ENCODE results near the gene FAM168A.

The FAM168A gene

GRCh38 chr11:73366265-73366610 is 231.7 kb downstream of the FAM168A start:
- no peak for TF ChIP-seq Cebpa-rat (IDR thresholded peaks at IDR 0.05)
- Histone ChIP-seq H4K20me1 (no peaks in the 10 kb centered on the region), H3K9me3 (no peaks in the 10 kb centered on the region), H3K4me3 (no peak overlapping the region), H3K27ac (peak overlapping the region; percentile 45), H3K36me3 (peaks cover 24% of the 10 kb centered on the region; the same call in 1 of the 2 replicates), H3K27me3 (no peaks in the 10 kb centered on the region), H3K9ac (no peak overlapping the region), H3K4me1 (peaks cover 55% of the 10 kb centered on the region), H3K4me2 (peak overlapping the region; percentile 77)

- H3K27ac ChIP-seq, result peak overlapping the region; percentile 45
- TF ChIP-seq Cebpa-rat (IDR thresholded peaks at IDR 0.05), result no peak
- peaks cover 61% of the 10 kb centered on the region for H3K4me1 ChIP-seq
- no peaks in the 10 kb centered on the region for H4K20me1 ChIP-seq
- no peak overlapping the region for H3K4me3 ChIP-seq
- peak overlapping the region; percentile 77 for H3K4me2 ChIP-seq
- H3K9ac ChIP-seq, result no peak overlapping the region
- H3K9me3 ChIP-seq, result no peaks in the 10 kb centered on the region
- peaks cover 24% of the 10 kb centered on the region; the same call in 1 of the 2 replicates for H3K36me3 ChIP-seq
- no peaks in the 10 kb centered on the region for H3K27me3 ChIP-seq
Measured at GRCh38 chr11:73365352-73366264, 232.3 kb downstream of the FAM168A start.

- peak overlapping the region; percentile 60 for H3K27ac ChIP-seq
- H3K27me3 ChIP-seq, result no peaks in the 10 kb centered on the region
- no peak overlapping the region for H3K4me3 ChIP-seq
- H3K9ac ChIP-seq, result no peak overlapping the region
- no peak for TF ChIP-seq Cebpa-rat (IDR thresholded peaks at IDR 0.05)
- H3K36me3 ChIP-seq, result peaks cover 24% of the 10 kb centered on the region; the same call in 1 of the 2 replicates
- H4K20me1 ChIP-seq, result no peaks in the 10 kb centered on the region
- H3K9me3 ChIP-seq, result no peaks in the 10 kb centered on the region
- H3K4me1 ChIP-seq, result peaks cover 82% of the 10 kb centered on the region
- no peak overlapping the region for H3K4me2 ChIP-seq
Measured at GRCh38 chr11:73363147-73363546, 234.8 kb downstream of the FAM168A start.

GRCh38 chr11:73361953-73362776 is 235.7 kb downstream of the FAM168A start:
- peaks cover 82% of the 10 kb centered on the region for H3K4me1 ChIP-seq
- TF ChIP-seq Cebpa-rat (IDR thresholded peaks at IDR 0.05), result no peak
- no peak overlapping the region for H3K4me2 ChIP-seq
- H4K20me1 ChIP-seq, result no peaks in the 10 kb centered on the region
- H3K4me3 ChIP-seq, result no peak overlapping the region
- peaks cover 24% of the 10 kb centered on the region; the same call in 1 of the 2 replicates for H3K36me3 ChIP-seq
- no peak overlapping the region for H3K9ac ChIP-seq
- no peaks in the 10 kb centered on the region for H3K9me3 ChIP-seq
- H3K27me3 ChIP-seq, result no peaks in the 10 kb centered on the region
- 0 out of 2 replicates have a peak overlapping the region, but pooled peaks have one; percentile 60 for H3K27ac ChIP-seq

- Histone ChIP-seq H3K4me2 (peak overlapping the region; percentile 81), H3K9ac (peak overlapping the region; percentile 50; the same call in 1 of the 2 replicates), H3K36me3 (peaks cover 32% of the 10 kb centered on the region; the same call in 1 of the 2 replicates), H3K27me3 (no peaks in the 10 kb centered on the region), H3K4me1 (peaks cover 75% of the 10 kb centered on the region), H4K20me1 (no peaks in the 10 kb centered on the region), H3K4me3 (no peak overlapping the region), H3K27ac (peak overlapping the region; percentile 81), H3K9me3 (no peaks in the 10 kb centered on the region)
- no peak for TF ChIP-seq Cebpa-rat (IDR thresholded peaks at IDR 0.05)
Measured at GRCh38 chr11:73360743-73361369, 237.1 kb downstream of the FAM168A start.

GRCh38 chr11:73359930-73360742 is 237.8 kb downstream of the FAM168A start:
- peak overlapping the region; percentile 50 for H3K9ac ChIP-seq
- peaks cover 32% of the 10 kb centered on the region; the same call in 1 of the 2 replicates for H3K36me3 ChIP-seq
- no peaks in the 10 kb centered on the region for H3K9me3 ChIP-seq
- H3K27me3 ChIP-seq, result no peaks in the 10 kb centered on the region
- TF ChIP-seq Cebpa-rat (IDR thresholded peaks at IDR 0.05), result no peak
- H4K20me1 ChIP-seq, result no peaks in the 10 kb centered on the region
- peak overlapping the region; percentile 44; the same call in 1 of the 2 replicates for H3K4me3 ChIP-seq
- peak overlapping the region; percentile 81 for H3K27ac ChIP-seq
- peaks cover 70% of the 10 kb centered on the region for H3K4me1 ChIP-seq
- H3K4me2 ChIP-seq, result peak overlapping the region; percentile 81

- peaks cover 32% of the 10 kb centered on the region; the same call in 1 of the 2 replicates for H3K36me3 ChIP-seq
- peak overlapping the region; percentile 44 for H3K4me3 ChIP-seq
- H3K27ac ChIP-seq, result peak overlapping the region; percentile 81
Measured at GRCh38 chr11:73359341-73359740, 238.6 kb downstream of the FAM168A start.

GRCh38 chr11:73358071-73358470 is 239.8 kb downstream of the FAM168A start:
- Histone ChIP-seq H3K27me3 (no peaks in the 10 kb centered on the region), H3K4me1 (peaks cover 73% of the 10 kb centered on the region), H3K9ac (no peak overlapping the region), H3K4me3 (no peak overlapping the region), H3K9me3 (no peaks in the 10 kb centered on the region), H3K27ac (0 out of 2 replicates have a peak overlapping the region, but pooled peaks have one; percentile 30), H3K36me3 (peaks cover 24% of the 10 kb centered on the region; the same call in 1 of the 2 replicates), H3K4me2 (peak overlapping the region; percentile 81), H4K20me1 (no peaks in the 10 kb centered on the region)
- no peak for TF ChIP-seq Cebpa-rat (IDR thresholded peaks at IDR 0.05)

More at GRCh38 chr11:73359341-73359740, 238.6 kb downstream of the FAM168A start:
- Histone ChIP-seq H3K9ac (peak overlapping the region; percentile 50), H3K9me3 (no peaks in the 10 kb centered on the region), H3K4me1 (peaks cover 71% of the 10 kb centered on the region), H3K27me3 (no peaks in the 10 kb centered on the region), H4K20me1 (no peaks in the 10 kb centered on the region), H3K4me2 (peak overlapping the region; percentile 81)
- TF ChIP-seq Cebpa-rat (IDR thresholded peaks at IDR 0.05), result no peak

Measured in BLaER1 (cell line).